COLO668 (cell line): Measurements from ENCODE around the gene ZNF502.
"Not testable (repeated sequence)": the region's sequence is repeated elsewhere in the genome, so short reads cannot be mapped to it uniquely, and the experiment has no call there.

Experiments
- DNase-seq: peaks from one replicate; lab custom pipeline; 2025; ENCODE audit not compliant: unreplicated experiment; lab: John Stamatoyannopoulos, UW

Gene ZNF502

GRCh38 chr3:44712455-44713075 lies at the start of gene ZNF502:
Gene ZNF502, plus strand, starts transcription at chr3:44712660. Its CDS starts 7,602 bp downstream, at chr3:44720262.
- peak; percentile 79 for DNase-seq

- no peak for DNase-seq
Observed at GRCh38 chr3:44665173-44665572, 47.3 kb upstream of the ZNF502 start.

- no peak for DNase-seq
Observed at GRCh38 chr3:44666346-44666745, 46.1 kb upstream of the ZNF502 start.

- no peak for DNase-seq
Observed at GRCh38 chr3:44669760-44670159, 42.7 kb upstream of the ZNF502 start.

- DNase-seq = not testable (repeated sequence)
Observed at GRCh38 chr3:44673466-44673865, 39.0 kb upstream of the ZNF502 start.

- DNase-seq = no peak
Observed at GRCh38 chr3:44674211-44674610, 38.2 kb upstream of the ZNF502 start.

GRCh38 chr3:44678480-44679116 lies 33.9 kb upstream of the ZNF502 start:
- no peak for DNase-seq

GRCh38 chr3:44680921-44681455 lies 31.5 kb upstream of the ZNF502 start:
- no peak for DNase-seq

- no peak for DNase-seq
Observed at GRCh38 chr3:44682182-44682896, 30.1 kb upstream of the ZNF502 start.

GRCh38 chr3:44685128-44685800 lies 27.2 kb upstream of the ZNF502 start:
- DNase-seq = peak; percentile 86

GRCh38 chr3:44687898-44688297 lies 24.6 kb upstream of the ZNF502 start:
- no peak for DNase-seq

- DNase-seq = no peak
Observed at GRCh38 chr3:44721231-44722102, 9.0 kb downstream of the ZNF502 start.

GRCh38 chr3:44722103-44722401 lies 9.6 kb downstream of the ZNF502 start:
- DNase-seq = no peak

- peak; percentile 63 for DNase-seq
Observed at GRCh38 chr3:44729384-44729910, 17.0 kb downstream of the ZNF502 start, which contains the start of gene ZNF501. Gene ZNF501, plus strand, starts transcription at chr3:44729635. Its CDS starts 4,787 bp downstream, at chr3:44734422.

- DNase-seq = no peak
Observed at GRCh38 chr3:44734646-44735168, 22.2 kb downstream of the ZNF502 start.

- DNase-seq = no peak
Observed at GRCh38 chr3:44761101-44761423, 48.6 kb downstream of the ZNF502 start.

- DNase-seq = peak; percentile 93
Observed at GRCh38 chr3:44761424-44762169, 49.1 kb downstream of the ZNF502 start, which contains the start of the genes KIAA1143 and KIF15. Gene KIAA1143, minus strand, starts transcription at chr3:44761619. Its CDS starts 17 bp downstream, at chr3:44761602. Gene KIF15, plus strand, starts transcription at chr3:44761794. Its CDS starts 72 bp downstream, at chr3:44761866.

- DNase-seq = no peak
Observed at GRCh38 chr3:44762170-44762677, 49.8 kb downstream of the ZNF502 start.

GRCh38 chr3:44762690-44763089 lies 50.2 kb downstream of the ZNF502 start:
- DNase-seq = no peak
